ENCODE results near the gene NFATC2.
"Not testable (repeated sequence)": the region's sequence is repeated elsewhere in the genome, so short reads cannot be mapped to it uniquely, and the experiment has no call there.

DNA sequence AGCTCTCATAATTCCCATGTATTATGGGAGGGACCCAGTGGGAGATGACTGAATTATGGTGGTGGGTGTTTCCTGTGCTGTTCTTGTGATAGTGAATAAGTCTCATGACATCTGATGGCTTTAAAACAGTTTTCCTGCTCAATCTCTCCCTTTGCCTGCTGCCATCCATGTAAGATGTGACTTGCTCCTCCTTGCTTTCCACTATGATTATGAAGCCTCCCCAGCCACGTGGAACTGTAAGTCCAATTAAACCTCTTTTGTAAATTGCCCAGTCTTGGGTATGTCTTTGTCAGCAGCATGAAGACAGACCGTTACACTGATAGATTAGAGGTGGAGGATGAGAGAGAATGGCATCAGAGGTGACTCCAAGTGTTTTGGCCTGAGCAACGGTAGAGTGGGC, 198.7 kb downstream of the NFATC2 start:
- TF ChIP-seq, protein P1, sequence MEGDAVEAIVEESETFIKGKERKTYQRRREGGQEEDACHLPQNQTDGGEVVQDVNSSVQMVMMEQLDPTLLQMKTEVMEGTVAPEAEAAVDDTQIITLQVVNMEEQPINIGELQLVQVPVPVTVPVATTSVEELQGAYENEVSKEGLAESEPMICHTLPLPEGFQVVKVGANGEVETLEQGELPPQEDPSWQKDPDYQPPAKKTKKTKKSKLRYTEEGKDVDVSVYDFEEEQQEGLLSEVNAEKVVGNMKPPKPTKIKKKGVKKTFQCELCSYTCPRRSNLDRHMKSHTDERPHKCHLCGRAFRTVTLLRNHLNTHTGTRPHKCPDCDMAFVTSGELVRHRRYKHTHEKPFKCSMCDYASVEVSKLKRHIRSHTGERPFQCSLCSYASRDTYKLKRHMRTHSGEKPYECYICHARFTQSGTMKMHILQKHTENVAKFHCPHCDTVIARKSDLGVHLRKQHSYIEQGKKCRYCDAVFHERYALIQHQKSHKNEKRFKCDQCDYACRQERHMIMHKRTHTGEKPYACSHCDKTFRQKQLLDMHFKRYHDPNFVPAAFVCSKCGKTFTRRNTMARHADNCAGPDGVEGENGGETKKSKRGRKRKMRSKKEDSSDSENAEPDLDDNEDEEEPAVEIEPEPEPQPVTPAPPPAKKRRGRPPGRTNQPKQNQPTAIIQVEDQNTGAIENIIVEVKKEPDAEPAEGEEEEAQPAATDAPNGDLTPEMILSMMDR (IDR thresholded peaks at IDR 0.05): not testable (repeated sequence)
- not testable (repeated sequence) for TF ChIP-seq POLR2AphosphoS5 (IDR thresholded peaks at IDR 0.05)

Measured in esophagus muscularis mucosa (tissue), 3 donors.